ENCODE measurements around the gene CNTNAP4.

Gene CNTNAP4

DNA sequence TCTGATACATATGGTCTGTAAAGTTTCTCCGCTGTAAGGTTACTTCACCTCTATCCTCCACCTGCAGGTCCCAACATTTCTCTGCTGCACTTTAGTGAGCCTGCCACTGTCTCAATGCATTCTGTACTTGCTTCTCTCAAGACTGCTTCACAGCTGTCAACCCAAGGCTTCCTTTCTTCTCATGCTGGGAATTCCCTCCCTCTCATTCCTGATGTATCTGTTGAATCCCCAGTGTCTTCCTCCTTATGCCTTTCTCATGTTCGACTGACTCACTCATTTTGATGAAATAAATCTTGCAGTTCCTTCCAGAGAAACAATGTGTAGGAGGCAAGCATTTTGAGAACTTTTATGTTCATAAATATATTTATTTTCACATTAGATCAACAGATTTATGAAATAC, 288.3 kb downstream of the CNTNAP4 start:
- DNase-seq (ENCODE audit: extremely low spot score), result no peak
- TF ChIP-seq FOXA1 (IDR thresholded peaks at IDR 0.05), result no peak
- no peak for TF ChIP-seq NFRKB (IDR thresholded peaks at IDR 0.05)
- POLR2A ChIA-PET, result no interaction called here
- CTCF ChIA-PET, result no interaction called here

DNA sequence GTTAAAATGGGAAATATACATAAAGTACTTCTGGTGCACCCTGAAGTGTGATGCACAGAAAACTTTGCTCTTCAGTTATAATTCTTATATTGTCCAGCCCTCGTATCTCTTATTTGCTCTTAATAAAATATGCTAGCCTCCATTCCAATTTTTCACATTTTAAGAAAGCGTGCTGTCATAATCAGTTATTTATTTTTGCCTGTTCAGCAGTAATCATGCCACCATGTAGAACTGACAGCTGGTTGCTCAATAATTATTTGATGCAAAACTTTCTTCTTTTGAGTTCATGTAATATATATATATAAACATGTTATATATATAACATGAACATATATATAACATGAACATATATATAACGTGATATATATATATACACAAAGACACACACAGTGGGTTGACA, 294.6 kb downstream of the CNTNAP4 start:
- DNase-seq (ENCODE audit: extremely low spot score), result no peak
- TF ChIP-seq ELF4 (IDR thresholded peaks at IDR 0.05) (no peak), HDGF (IDR thresholded peaks at IDR 0.05; ENCODE audit: borderline replicate concordance) (no peak), NFRKB (IDR thresholded peaks at IDR 0.05) (no peak), LEF1 (IDR thresholded peaks at IDR 0.05; ENCODE audit: borderline replicate concordance) (no peak), PKNOX1 (IDR thresholded peaks at IDR 0.05) (no peak), SUZ12 (IDR thresholded peaks at IDR 0.05) (no peak), CTBP1 (IDR thresholded peaks at IDR 0.05; ENCODE audit: borderline replicate concordance) (no peak), ZNF384 (IDR thresholded peaks at IDR 0.05) (no peak), SP1 (IDR thresholded peaks at IDR 0.05) (no peak)
- ChIA-PET CTCF (no interaction called here), POLR2A (no interaction called here)

DNA sequence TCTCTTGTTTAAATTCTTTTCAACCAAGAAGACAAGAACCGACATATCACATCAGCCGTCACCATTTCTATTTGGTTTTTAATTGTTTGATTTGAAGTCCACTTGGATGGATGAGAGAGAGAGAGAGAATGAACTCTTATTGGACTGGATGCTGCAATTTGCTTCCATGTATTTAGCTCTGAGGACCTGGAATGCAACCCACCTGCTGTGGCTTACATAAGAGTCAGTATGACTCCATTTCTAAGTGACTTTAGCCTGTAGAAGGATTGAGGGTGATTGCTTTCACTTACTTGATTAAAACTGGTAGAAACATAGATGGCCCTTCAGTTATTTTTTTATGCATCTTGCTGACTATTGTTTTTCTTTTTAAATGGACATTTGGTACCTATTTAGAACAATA, 296.1 kb downstream of the CNTNAP4 start:
- POLR2A ChIA-PET, result no interaction called here
- no peak for TF ChIP-seq TARDBP (IDR thresholded peaks at IDR 0.05)
- DNase-seq (ENCODE audit: extremely low spot score), result no peak
- CTCF ChIA-PET, result no interaction called here

- no peak for TF ChIP-seq FOXK2 (IDR thresholded peaks at IDR 0.05)
- TF ChIP-seq BHLHE40 (IDR thresholded peaks at IDR 0.05; ENCODE audit: borderline replicate concordance), result no peak
- ChIA-PET POLR2A (no interaction called here), CTCF (interaction anchor here (0.6 kb wide), 1 partner anchor 148 kb away, joined by 3 read pairs; no protein-coding TSS in a partner anchor)
- DNase-seq (ENCODE audit: extremely low spot score), result no peak
Observed at GRCh38 chr16:76574651-76575050, 297.4 kb downstream of the CNTNAP4 start.

GRCh38 chr16:76576526-76576925, 299.3 kb downstream of the CNTNAP4 start:
- ChIA-PET POLR2A (no interaction called here), CTCF (no interaction called here)
- TF ChIP-seq FOXA1 (IDR thresholded peaks at IDR 0.05) (no peak), ARNT (IDR thresholded peaks at IDR 0.05) (no peak), NFRKB (IDR thresholded peaks at IDR 0.05) (no peak), TARDBP (IDR thresholded peaks at IDR 0.05) (no peak), ZNF384 (IDR thresholded peaks at IDR 0.05) (no peak), SUZ12 (IDR thresholded peaks at IDR 0.05) (no peak), CTBP1 (IDR thresholded peaks at IDR 0.05; ENCODE audit: borderline replicate concordance) (no peak)
- no peak for DNase-seq (ENCODE audit: extremely low spot score)

DNA sequence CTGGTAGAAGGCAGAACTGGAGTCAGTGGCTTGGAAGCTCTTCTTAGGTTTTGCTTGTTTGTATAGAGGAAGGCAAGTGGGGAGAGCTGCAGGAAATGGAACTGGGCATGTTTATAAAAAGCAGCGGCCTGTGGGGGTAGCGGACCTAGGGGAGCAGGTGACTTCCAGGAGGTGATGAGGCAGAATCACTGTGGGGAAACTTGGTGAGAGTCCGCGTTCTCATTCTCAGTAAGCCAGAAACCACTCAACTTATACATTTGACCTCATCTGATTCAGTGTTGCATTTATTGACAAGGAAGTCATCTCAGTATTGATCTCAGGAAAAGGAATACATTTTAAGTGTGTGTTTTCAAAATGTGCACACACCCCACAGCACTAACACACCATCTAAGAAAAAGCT, 299.8 kb downstream of the CNTNAP4 start:
- DNase-seq (ENCODE audit: extremely low spot score), result no peak
- ChIA-PET CTCF (no interaction called here), POLR2A (no interaction called here)
- TF ChIP-seq ZNF384 (IDR thresholded peaks at IDR 0.05) (no peak), TARDBP (IDR thresholded peaks at IDR 0.05) (no peak), SP1 (IDR thresholded peaks at IDR 0.05) (no peak), FOXA1 (IDR thresholded peaks at IDR 0.05) (no peak), NFRKB (IDR thresholded peaks at IDR 0.05) (no peak), ARNT (IDR thresholded peaks at IDR 0.05) (no peak), L3MBTL2 (conservative IDR thresholded peaks at IDR 0.05) (no peak), ELF4 (IDR thresholded peaks at IDR 0.05) (no peak)

- ChIA-PET POLR2A (no interaction called here), CTCF (no interaction called here)
- TF ChIP-seq PKNOX1 (IDR thresholded peaks at IDR 0.05) (peak; percentile 44; the same call in 1 of the 2 replicates), ZNF384 (IDR thresholded peaks at IDR 0.05) (no peak)
- no peak for DNase-seq (ENCODE audit: extremely low spot score)
Observed at GRCh38 chr16:76579277-76579922, 302.2 kb downstream of the CNTNAP4 start.

- no peak for TF ChIP-seq FOXA1 (IDR thresholded peaks at IDR 0.05)
- no peak for TF ChIP-seq PKNOX1 (IDR thresholded peaks at IDR 0.05)
- TF ChIP-seq BHLHE40 (IDR thresholded peaks at IDR 0.05; ENCODE audit: borderline replicate concordance), result no peak
- TF ChIP-seq ZNF384 (IDR thresholded peaks at IDR 0.05), result no peak
- no peak for TF ChIP-seq LEF1 (IDR thresholded peaks at IDR 0.05; ENCODE audit: borderline replicate concordance)
- no peak for TF ChIP-seq ELF4 (IDR thresholded peaks at IDR 0.05)
- TF ChIP-seq L3MBTL2 (conservative IDR thresholded peaks at IDR 0.05), result no peak
- no peak for TF ChIP-seq ARNT (IDR thresholded peaks at IDR 0.05)
- TF ChIP-seq SP1 (IDR thresholded peaks at IDR 0.05), result no peak
- TF ChIP-seq TARDBP (IDR thresholded peaks at IDR 0.05), result no peak
- no peak for TF ChIP-seq FOXK2 (IDR thresholded peaks at IDR 0.05)
- no peak for TF ChIP-seq SUZ12 (IDR thresholded peaks at IDR 0.05)
- no peak for TF ChIP-seq FOXM1 (IDR thresholded peaks at IDR 0.05; ENCODE audit: borderline replicate concordance)
- DNase-seq (ENCODE audit: extremely low spot score), result no peak
- ChIA-PET POLR2A (no interaction called here), CTCF (no interaction called here)
Observed at GRCh38 chr16:76583466-76583865, 306.3 kb downstream of the CNTNAP4 start.
